ENCODE measurements around the gene SCGB2B2. TPM values are rescaled to one million over a fixed set of nuclear protein-coding genes. Genes with fewer than 3 reads are reported as not detected.
"Not testable (repeated sequence)": the region's sequence is repeated elsewhere in the genome, so short reads cannot be mapped to it uniquely, and the experiment has no call there.

Gene SCGB2B2
- total and polyA plus RNA-seq, 9 donors = 0.11 to 1.6 (median 0.34) TPM

GRCh38 chr19:34669305-34669704 lies 7.7 kb downstream of the SCGB2B2 start:
- no peak overlapping the region for H3K27ac ChIP-seq
- no peaks in the 10 kb centered on the region for H3K27me3 ChIP-seq
- no peak overlapping the region for H3K4me3 ChIP-seq
- H3K9me3 ChIP-seq = no peaks in the 10 kb centered on the region
- H3K4me1 ChIP-seq (ENCODE audit: insufficient read depth) = no peaks in the 10 kb centered on the region
- 81 to 89% (median 87%) methylated on average over 6 to 7 of the region's 7 CpGs for WGBS, 3 donors
- intact Hi-C loops (cut with DNase I) = no loop called here
- no peak for DNase-seq
- no peak for TF ChIP-seq EP300 (IDR thresholded peaks at IDR 0.05)
- TF ChIP-seq CTCF (IDR thresholded peaks at IDR 0.05) = no peak
- TF ChIP-seq POLR2A (IDR thresholded peaks at IDR 0.05) = no peak
- no peaks in the 10 kb centered on the region for H3K36me3 ChIP-seq

GRCh38 chr19:34668690-34669089 lies 8.3 kb downstream of the SCGB2B2 start:
- H3K4me3 ChIP-seq; H3K27me3 ChIP-seq; intact Hi-C loops (cut with DNase I); DNase-seq; H3K36me3 ChIP-seq; H3K9me3 ChIP-seq; H3K27ac ChIP-seq; H3K4me1 ChIP-seq (ENCODE audit: insufficient read depth): not testable (repeated sequence)
- 79 to 88% (median 80%) methylated on average over 5 of the region's 5 CpGs for WGBS, 3 donors

GRCh38 chr19:34668077-34668689 lies 8.8 kb downstream of the SCGB2B2 start:
- H3K4me3 ChIP-seq; H3K36me3 ChIP-seq; H3K27ac ChIP-seq; H3K27me3 ChIP-seq; H3K9me3 ChIP-seq; H3K4me1 ChIP-seq (ENCODE audit: insufficient read depth); DNase-seq; intact Hi-C loops (cut with DNase I): not testable (repeated sequence)
- whole genome bisulfite sequencing, 3 donors = 88 to 99% (median 97%) methylated on average over 32 to 36 of the region's 36 CpGs

GRCh38 chr19:34667349-34668076 lies 9.4 kb downstream of the SCGB2B2 start:
- no peak for TF ChIP-seq CTCF (IDR thresholded peaks at IDR 0.05)
- TF ChIP-seq POLR2A (IDR thresholded peaks at IDR 0.05) = no peak
- no peak for TF ChIP-seq EP300 (IDR thresholded peaks at IDR 0.05)
- Histone ChIP-seq H3K4me1 (ENCODE audit: insufficient read depth) (no peaks in the 10 kb centered on the region), H3K9me3 (no peaks in the 10 kb centered on the region), H3K4me3 (peak overlapping the region; percentile 16), H3K27me3 (no peaks in the 10 kb centered on the region), H3K36me3 (no peaks in the 10 kb centered on the region), H3K27ac (no peak overlapping the region)
- intact Hi-C loops (cut with DNase I) = no loop called here
- 57 to 62% (median 60%) methylated on average over 17 of the region's 17 CpGs for WGBS, 3 donors
- peak in 1 of 5 donors; percentile 39 for DNase-seq

- 64 to 77% (median 67%) methylated on average over 9 of the region's 9 CpGs for WGBS, 3 donors
- intact Hi-C loops (cut with DNase I) = no loop called here
- no peaks in the 10 kb centered on the region for H3K4me1 ChIP-seq (ENCODE audit: insufficient read depth)
- H3K4me3 ChIP-seq = no peak overlapping the region
- TF ChIP-seq EP300 (IDR thresholded peaks at IDR 0.05) = no peak
- no peak for TF ChIP-seq POLR2A (IDR thresholded peaks at IDR 0.05)
- no peak for TF ChIP-seq CTCF (IDR thresholded peaks at IDR 0.05)
- no peak overlapping the region for H3K27ac ChIP-seq
- no peak for DNase-seq
- H3K9me3 ChIP-seq = no peaks in the 10 kb centered on the region
- H3K27me3 ChIP-seq = no peaks in the 10 kb centered on the region
- no peaks in the 10 kb centered on the region for H3K36me3 ChIP-seq
These were observed 10.0 kb downstream of the SCGB2B2 start for GRCh38 chr19:34666958-34667265.

Measured in ovary (tissue), 9 donors.